Cardiac fibroblast (primary cell): ENCODE data around the gene CMKLR1.

ENCODE experiments used
- DNase-seq, 2 donors: peaks; one replicate each; pipeline versions ENCODE4 v3.0.0 to v3.0.0-alpha.2; 2010; ENCODE audit warnings: low read depth in 2 of 2
- H3K4me3 ChIP-seq, 2 donors: replicated peaks in 1 of 2; 1 replicate in 1 of 2; 2 replicates in 1 of 2; pipeline ENCODE4 v1.5.1; 2011; ENCODE audit warnings: low read depth in 2 of 2, low read length in 2 of 2, mild to moderate bottlenecking in 2 of 2, moderate library complexity in 1 of 2
- TF ChIP-seq, protein P1 (sequence below): IDR thresholded peaks from one replicate; pipeline ENCODE4 v1.5.1; 2011; ENCODE audit warnings: low read depth, mild to moderate bottlenecking, low read length, inconsistent platforms

CMKLR1 gene

DNA sequence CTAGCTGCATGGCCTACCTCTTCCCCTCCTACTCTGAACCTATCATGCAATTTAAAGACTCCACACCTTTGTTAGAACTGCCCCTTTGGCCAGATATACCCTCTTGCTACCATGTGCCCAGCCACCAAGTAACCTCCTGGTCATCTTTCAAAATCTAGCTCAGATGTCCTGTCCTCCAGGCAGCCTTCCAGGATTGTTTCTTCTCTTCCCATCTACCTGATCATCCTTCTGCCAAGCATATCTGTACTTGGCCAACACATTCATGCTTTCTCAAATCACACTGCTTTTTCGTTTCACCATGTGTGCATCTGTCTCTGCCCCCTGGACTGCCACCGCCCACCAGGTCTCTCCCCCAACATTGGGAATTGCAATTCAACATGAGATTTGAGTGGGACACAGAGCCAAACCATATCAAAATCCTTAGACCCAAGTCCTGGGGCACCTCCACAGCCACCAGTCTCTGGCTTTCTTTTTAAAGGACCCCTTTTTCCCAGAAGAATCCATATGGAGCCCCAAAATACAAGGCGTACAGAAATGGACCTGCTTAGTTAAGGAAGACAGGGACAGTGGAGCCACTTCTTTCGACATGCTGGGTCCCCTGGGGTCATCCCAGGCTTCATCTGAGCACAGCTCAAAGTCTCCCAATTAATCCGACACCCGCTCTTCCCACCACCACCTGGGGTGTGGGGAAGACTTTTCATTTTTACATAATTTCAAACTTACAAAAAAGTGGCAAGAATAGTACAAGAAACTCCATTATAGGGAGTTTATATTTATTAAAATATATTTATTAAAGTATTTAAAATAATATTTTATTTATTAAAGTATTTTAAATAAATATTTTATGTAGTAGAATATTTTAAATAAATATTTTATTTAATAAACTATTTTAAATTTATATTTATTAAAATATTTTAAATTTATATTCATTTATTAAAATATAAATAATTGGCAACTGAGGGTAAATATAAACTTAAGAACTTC lies 7.9 kb upstream of the CMKLR1 start:
- no peak overlapping the region for H3K4me3 ChIP-seq
- no peak for DNase-seq
- TF ChIP-seq, protein P1, sequence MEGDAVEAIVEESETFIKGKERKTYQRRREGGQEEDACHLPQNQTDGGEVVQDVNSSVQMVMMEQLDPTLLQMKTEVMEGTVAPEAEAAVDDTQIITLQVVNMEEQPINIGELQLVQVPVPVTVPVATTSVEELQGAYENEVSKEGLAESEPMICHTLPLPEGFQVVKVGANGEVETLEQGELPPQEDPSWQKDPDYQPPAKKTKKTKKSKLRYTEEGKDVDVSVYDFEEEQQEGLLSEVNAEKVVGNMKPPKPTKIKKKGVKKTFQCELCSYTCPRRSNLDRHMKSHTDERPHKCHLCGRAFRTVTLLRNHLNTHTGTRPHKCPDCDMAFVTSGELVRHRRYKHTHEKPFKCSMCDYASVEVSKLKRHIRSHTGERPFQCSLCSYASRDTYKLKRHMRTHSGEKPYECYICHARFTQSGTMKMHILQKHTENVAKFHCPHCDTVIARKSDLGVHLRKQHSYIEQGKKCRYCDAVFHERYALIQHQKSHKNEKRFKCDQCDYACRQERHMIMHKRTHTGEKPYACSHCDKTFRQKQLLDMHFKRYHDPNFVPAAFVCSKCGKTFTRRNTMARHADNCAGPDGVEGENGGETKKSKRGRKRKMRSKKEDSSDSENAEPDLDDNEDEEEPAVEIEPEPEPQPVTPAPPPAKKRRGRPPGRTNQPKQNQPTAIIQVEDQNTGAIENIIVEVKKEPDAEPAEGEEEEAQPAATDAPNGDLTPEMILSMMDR = no peak

DNA sequence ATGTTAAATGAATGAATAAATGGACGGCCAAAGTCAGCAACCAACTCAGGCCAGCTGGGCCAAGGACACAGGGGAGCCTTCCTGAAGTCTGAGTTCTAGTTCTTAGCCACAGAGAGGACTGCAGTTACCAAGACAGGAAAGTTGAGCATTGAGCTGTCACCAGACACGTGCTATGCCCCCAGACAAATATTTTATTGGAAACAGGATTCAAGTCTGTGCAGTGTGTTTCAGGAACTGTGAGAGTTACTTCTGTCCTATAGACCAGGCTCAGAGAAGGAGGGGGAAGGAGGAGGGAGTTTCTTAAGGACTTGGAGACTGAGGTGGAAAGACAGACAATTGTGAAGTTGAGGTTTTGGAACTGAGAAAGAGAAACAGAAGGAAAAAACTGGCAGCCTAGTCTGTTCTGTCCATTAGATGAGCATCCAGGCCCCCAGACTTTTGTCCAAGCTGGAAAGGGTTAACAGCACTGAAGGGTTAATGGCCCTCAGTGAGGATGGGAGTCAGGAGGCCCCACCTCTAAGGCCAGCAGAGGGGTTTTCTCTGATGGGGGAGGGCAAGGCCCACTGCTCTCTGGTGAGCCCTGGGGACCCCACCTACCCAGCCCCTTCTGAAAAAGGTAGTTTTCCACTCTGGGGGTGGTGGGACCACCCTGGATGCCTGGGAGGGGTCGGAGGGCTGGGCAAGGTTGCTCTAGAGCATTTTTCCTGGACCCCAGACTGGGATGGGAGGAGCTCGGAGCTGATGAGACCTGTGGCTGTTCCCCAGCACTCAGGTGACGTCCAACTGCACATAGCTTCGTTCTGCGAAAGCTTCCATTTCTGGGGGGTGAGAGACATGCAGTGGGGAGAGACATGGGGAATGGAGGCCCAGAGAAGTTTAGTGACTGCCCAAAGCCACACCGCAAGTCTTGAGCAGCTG lies 6.9 kb upstream of the CMKLR1 start:
- DNase-seq = no peak
- no peak overlapping the region for H3K4me3 ChIP-seq
- TF ChIP-seq, protein P1 = no peak

DNA sequence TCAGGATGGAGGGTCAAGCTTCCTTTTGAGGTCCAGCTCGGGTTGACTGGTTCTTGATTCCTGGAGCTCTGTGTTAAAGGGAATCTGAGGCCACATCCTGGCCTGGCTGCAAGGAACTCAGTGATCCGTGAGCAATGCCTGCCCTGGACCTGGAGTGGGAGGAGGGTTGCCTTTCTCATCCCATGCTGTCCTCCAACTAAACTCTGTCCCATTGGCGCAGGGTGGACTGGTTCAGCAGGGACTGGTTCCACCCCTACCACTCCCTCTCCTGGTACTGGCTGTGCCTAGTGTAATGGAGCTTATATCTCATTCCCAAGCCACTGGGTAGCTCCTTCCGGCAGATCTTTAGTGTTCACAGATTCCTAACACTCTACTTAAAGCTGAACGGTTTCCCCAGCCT lies 3.9 kb upstream of the CMKLR1 start:
- TF ChIP-seq, protein P1 = no peak
- H3K4me3 ChIP-seq = no peak overlapping the region
- DNase-seq = no peak

DNA sequence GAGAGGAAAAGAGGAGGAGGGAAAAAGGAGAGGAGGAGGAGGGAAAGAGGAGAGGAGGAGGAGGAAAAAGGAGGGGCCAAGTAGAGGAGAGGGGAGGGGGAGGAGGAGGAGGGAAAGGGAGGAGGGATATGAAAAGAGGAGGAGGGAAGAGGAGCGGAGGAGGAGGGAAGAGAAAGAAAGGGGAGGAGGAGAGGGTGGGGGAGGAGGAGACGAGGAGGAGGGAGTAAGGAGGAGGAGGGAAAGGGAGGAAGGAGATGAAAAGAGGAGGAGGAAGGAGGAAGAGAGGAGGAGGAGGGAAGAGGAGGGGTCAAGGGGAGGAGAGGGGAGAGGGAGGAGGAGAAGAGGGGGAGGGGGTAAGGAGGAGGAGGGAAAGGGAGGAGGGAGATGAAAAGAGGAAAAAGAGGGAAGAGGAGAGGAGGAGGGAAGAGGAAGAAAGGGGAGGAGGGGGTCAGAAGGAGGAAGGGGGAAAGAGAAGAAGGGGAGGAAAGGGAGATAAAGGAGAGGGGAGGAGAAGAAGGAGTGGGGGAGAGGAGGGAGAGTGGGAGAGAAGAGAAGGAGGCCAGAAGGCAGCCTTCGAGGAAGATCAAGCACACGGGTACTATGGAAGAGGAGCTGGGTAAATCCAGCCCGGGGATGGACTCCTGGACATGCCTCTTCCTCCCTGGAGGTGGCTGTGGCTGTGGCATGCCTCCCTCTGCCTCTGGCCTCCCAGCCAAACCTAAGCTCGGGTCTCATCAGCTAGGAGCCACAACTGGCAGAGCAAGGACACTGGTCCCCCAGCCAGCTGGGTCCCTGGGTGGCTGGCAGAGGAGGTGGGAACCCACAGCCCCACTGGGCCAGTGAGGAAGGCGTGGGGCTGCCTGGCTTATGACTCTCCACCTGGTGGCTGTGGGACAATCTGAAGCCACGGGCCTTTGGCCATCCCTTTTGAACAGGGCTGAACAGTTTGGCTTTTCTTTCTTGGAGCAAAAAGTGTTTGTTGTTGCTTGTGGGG lies 3.0 kb upstream of the CMKLR1 start:
- TF ChIP-seq, protein P1 = no peak
- H3K4me3 ChIP-seq = no peak overlapping the region
- no peak for DNase-seq

DNA sequence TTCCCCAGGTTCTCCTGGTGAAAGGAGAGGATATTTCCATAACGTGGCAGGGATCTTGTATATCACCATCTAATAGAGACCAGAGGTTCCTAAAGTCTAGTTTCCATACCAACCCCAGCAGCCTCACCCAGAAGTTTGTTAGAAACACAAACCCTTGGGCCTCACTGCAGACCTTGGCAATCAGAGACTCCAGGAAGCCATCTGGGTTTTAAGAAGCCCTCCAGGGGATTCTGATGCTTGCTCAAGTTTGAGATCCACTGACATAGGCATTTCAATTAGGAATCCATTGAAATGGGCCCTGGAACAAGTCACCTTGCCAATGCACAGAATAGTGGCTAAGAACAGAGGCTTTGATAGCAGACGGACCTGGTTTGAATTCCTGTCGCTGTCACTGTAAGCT lies 2.2 kb upstream of the CMKLR1 start:
- H3K4me3 ChIP-seq = no peak overlapping the region
- TF ChIP-seq, protein P1 = no peak
- DNase-seq = no peak

DNA sequence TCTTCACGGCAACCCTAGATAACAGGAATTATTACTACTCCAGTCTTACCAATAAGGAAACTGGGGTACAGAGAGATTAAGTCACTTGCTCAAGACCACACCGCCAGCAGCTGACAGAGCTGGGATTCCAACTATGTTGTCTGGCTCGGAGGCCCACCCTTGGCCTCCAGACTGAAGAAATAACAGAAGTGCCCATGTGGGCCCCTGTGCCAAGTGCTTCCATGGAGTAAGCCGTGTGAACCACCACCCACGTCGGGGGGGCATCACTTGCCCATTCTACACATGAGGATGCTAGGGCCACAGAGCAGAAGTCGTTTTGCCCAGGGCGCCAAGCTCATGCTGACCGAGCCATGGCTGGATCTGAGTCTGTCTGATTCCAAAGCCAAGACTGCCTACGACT lies 926 bp upstream of the CMKLR1 start:
- no peak for DNase-seq
- TF ChIP-seq, protein P1 = no peak
- no peak overlapping the region for H3K4me3 ChIP-seq
